ELF-1 (cell line): ENCODE measurements around the gene VPREB3.

Experiments
- DNase-seq: peaks from one replicate; pipeline ENCODE4 v3.0.0-alpha.2; 2016; ENCODE audit warnings: low read depth, low spot score

The VPREB3 gene

DNA sequence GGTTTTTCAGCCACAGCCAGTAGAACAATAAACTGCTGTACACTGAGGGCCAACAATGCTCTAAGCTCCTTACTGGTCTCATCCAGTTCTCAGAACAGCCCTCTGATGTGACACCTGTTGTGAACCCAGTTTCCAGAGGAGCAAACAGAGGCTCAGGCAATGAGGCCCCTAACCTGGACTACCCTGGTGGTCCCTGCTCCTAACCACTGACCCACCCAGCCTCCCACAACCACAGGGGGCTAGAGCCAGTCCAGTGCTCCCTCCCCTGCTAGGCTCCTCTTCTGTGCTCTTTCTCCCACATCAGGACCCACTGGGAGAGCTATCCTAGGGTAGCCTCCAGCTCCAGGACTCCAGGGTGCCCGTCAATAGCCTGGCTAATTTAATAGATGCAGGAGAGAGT, 28.5 kb upstream of the VPREB3 start:
- DNase-seq, result no peak

DNA sequence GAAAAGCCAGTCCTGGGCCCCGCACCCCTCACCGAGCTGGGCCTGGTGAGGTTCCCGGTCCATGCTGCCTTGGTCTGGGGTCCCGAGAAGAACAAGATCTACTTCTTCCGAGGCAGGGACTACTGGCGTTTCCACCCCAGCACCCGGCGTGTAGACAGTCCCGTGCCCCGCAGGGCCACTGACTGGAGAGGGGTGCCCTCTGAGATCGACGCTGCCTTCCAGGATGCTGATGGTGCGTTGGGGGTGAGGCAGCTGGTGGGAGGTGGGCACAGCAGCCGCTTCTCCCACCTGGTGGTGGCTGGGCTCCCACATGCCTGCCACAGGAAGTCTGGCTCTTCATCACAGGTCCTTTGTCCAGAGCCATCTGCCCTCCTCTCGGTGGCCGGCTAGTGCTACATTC, 28.0 kb upstream of the VPREB3 start:
- no peak for DNase-seq

GRCh38 chr22:23781511-23782183, 27.4 kb upstream of the VPREB3 start:
- DNase-seq, result no peak

- DNase-seq, result no peak
These were observed 26.8 kb upstream of the VPREB3 start for GRCh38 chr22:23781065-23781464.

GRCh38 chr22:23780146-23780748, 26.0 kb upstream of the VPREB3 start:
- DNase-seq, result no peak

DNA sequence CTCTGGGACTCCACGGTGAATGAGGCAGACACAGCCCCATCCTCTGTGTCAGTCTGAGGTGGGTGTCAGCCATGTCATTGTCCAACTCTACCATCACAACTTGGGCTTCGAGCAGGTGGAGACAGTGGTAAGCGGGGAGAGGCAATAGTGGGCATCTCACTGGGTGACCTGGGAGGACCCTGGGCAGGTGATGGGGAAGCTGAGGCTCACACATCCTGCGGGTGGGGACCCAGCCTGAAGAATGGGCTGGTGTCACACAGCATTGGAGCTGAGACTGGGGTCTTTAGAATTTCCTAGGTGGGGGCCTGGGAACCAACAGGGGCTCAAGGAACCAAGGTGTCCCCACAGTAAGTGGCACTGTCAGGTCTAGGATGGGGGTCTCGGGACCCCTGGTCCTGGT, 25.5 kb upstream of the VPREB3 start:
- DNase-seq, result no peak

- no peak for DNase-seq
These were observed 24.9 kb upstream of the VPREB3 start for GRCh38 chr22:23779083-23779482.

DNA sequence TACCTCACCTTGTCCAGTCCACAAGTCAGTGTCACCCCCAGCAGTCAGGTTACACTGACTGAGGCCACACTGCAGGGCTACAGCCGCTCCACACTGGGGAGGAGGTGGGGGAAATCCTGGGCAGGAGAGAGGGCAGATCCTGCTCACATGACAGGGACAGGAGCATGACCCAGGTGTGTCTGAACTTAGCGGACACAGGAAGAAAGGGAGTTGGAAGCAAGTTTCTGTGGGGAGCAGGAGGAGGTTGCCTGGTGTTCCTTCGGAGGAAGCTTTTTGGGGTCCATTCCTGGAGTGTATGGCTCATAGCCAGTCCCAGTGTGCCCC, 24.3 kb upstream of the VPREB3 start:
- no peak for DNase-seq

DNA sequence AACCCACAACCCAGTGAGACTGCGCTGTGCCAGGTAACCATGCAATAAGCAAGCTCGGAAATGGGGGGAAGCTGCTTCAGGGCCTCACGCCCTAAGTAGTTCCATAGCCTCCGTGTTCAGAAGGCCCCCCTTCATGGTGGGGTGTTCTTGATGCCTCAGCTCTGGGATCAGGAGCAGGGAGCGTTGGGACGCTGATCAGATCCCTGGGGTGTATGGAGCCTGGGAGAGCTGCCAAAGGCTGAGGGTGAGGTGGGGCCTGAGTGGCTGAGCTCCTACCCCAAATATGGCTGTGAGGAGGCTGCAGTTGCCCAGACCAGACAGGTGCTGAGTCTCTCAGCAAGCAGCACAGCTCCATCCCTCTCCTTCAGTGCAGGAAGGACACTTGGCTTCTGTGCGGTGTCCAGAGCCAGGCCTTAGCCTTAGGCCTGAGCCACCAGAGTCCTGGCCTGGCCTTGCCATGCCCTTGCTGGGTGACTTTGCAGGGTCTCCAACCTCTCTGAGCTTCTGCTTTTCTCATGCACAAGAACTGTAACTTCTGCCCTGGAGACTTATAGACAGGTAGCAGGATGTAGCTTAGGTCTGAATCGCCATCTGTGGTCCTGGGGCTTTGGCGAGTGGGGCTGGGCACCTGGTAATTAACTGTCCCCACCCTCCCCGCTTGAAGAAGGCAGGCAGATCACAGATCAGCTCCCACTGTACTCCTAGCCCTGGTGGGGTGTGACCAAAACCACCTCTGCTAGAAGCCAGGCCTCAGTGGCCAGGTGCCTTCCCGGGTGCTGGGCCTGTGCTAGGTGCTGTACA, 23.8 kb upstream of the VPREB3 start:
- no peak for DNase-seq

GRCh38 chr22:23775779-23776375, 21.7 kb upstream of the VPREB3 start:
- no peak for DNase-seq

- DNase-seq, result peak; percentile 77
These were observed 20.8 kb upstream of the VPREB3 start for GRCh38 chr22:23774922-23775436.

GRCh38 chr22:23774114-23774921, 20.1 kb upstream of the VPREB3 start:
- DNase-seq, result no peak

- peak; percentile 49 for DNase-seq
These were observed 19.4 kb upstream of the VPREB3 start for GRCh38 chr22:23773483-23774113.

- DNase-seq, result no peak
These were observed 18.6 kb upstream of the VPREB3 start, which contains the start of gene MMP11 for GRCh38 chr22:23772649-23773473. MMP11 (plus strand) TSS chr22:23772849; CDS start chr22:23772871, 22 bp downstream.

DNA sequence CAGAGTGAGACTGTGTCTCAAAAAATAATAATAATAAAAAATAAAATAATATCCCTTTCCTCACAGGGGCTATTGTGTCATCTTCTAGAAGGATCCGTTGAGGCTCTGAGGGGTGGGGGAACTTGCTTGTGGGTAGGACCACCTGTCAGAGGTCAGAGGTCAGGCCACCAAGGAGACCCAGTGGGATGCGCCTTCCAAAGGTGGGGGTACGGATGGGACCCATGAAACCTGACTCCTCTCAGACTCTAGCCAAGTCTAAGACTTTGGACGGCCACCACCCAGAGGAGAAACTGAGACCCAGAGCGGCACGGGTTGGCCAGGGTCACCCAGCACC, 18.1 kb upstream of the VPREB3 start:
- DNase-seq, result no peak

GRCh38 chr22:23769321-23769965, 15.2 kb upstream of the VPREB3 start:
- DNase-seq, result no peak

DNA sequence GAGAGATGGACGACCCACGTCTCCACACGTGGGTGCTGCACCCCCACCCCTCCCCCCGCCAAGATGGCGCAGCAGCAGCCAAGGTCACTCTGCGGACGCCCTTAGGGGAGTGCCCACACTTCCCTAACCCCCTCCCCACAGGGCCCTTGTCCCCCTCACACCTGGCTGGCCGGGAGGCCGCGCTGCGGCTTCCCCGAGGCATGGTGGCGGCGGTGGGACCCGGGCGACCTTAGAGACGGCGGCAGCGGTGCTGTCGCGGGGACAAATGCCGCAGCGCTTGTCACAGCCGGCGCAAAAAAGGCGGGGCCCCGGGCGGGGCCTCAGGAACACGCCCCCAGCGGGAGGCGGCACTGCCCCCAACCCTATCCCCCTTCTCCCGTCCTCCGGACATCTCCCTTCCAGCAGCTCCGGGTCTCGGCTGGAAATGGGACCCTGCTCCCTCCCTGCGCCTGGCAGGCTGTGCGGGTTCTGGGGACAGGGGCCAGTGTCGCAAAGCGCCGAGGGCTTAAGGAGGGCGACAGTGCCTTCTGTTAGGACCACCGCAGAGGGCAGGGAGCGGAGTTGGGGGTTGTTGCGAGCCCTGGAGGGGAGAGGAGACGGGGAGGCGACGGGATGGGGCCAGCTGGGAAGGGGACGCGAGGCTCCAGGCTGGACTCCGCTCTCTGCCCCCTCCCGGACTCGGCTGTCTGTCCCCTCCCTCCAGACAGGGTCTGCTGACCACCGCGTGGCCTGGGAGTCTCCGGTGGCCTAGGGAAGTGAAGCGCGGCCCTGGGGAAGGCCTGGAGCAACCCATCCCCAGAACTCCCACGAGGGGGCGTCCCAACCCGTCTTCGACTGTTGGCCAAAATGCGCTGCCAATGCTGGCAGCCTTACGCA, 13.7 kb upstream of the VPREB3 start, which contains the start of gene CHCHD10:
Gene CHCHD10 (minus strand): TSS at position 300 of the 876 bp plus-strand sequence. CDS start 98 bp downstream, at position 202.
- peak; percentile 92 for DNase-seq

GRCh38 chr22:23767303-23767672, 13.1 kb upstream of the VPREB3 start:
- DNase-seq, result no peak
